PC-9 (cell line): ENCODE measurements around the gene TMEM238. TPM values are rescaled to one million over a fixed set of nuclear protein-coding genes. Genes with fewer than 3 reads are reported as not detected.

Source experiments
- BruUV-seq: library from RNA; stranded (reverse); fragments of 400-500 nt; replicated peaks from 2 replicates; lab custom pipeline; 2021; lab: Mats Ljungman, UMichigan
- CTCF ChIA-PET: fragments of 300-600 bp; sonication (Branson Sonifier 250); formaldehyde crosslinking; loops from one replicate; lab custom pipeline; 2022; ENCODE audit warnings: antibody characterized with exemption; lab: Charles Lee
- POLR2A ChIA-PET: fragments of 300-600 bp; sonication (Branson Sonifier 250); formaldehyde crosslinking; loops from one replicate; lab custom pipeline; 2022; ENCODE audit warnings: antibody characterized with exemption; ENCODE audit not compliant: unreplicated experiment; lab: Charles Lee
- DNase-seq, 2 experiments: peaks; one replicate each; pipeline versions ENCODE4 v3.0.0 to v3.0.0-alpha.2; 2015 to 2022; ENCODE audit warnings: mixed read lengths in 1 of 2
- H2AFZ ChIP-seq: fragments of 200-600 bp; sonication (generic); 2 replicates; pipeline ENCODE4 v1.8.1; 2017; ENCODE audit warnings: antibody characterized with exemption
- H3F3A ChIP-seq: fragments of 200-600 bp; sonication (generic); 2 replicates; pipeline ENCODE4 v1.8.1; 2017; ENCODE audit warnings: antibody characterized with exemption, mild to moderate bottlenecking, low read depth; ENCODE audit not compliant: insufficient read depth
- H3K27ac ChIP-seq: fragments of 200-600 bp; sonication (generic); 2 replicates; pipeline ENCODE4 v1.6.1; 2016; ENCODE audit warnings: mixed run types
- H3K27me3 ChIP-seq: fragments of 200-600 bp; sonication (generic); 2 replicates; pipeline ENCODE4 v1.6.1; 2016; ENCODE audit warnings: low read depth, mixed run types; ENCODE audit not compliant: insufficient read depth
- H3K36me3 ChIP-seq: fragments of 200-600 bp; sonication (generic); 2 replicates; pipeline ENCODE4 v1.6.1; 2016; ENCODE audit warnings: low read depth, mixed run types
- H3K4me1 ChIP-seq: fragments of 200-600 bp; sonication (generic); replicated peaks from 2 replicates; pipeline ENCODE4 v1.6.1; 2016; ENCODE audit warnings: mixed run types; ENCODE audit not compliant: insufficient read depth
- H3K4me2 ChIP-seq: fragments of 200-600 bp; sonication (generic); 2 replicates; pipeline ENCODE4 v1.6.1; 2017; ENCODE audit warnings: mixed run types
- H3K4me3 ChIP-seq: fragments of 200-600 bp; sonication (generic); 2 replicates; pipeline ENCODE4 v1.6.1; 2016; ENCODE audit warnings: mixed run types
- H3K79me2 ChIP-seq: fragments of 200-600 bp; sonication (generic); 2 replicates; pipeline ENCODE4 v1.6.1; 2017; ENCODE audit warnings: low read depth, mixed run types
- H3K9me2 ChIP-seq: fragments of 200-600 bp; sonication (generic); 2 replicates; pipeline ENCODE4 v1.8.1; 2017; ENCODE audit warnings: mild to moderate bottlenecking; ENCODE audit not compliant: insufficient read depth
- H3K9me3 ChIP-seq: fragments of 200-600 bp; sonication (generic); 2 replicates; pipeline ENCODE4 v1.8.1; 2016; ENCODE audit warnings: low read depth; ENCODE audit not compliant: insufficient read depth
- H4K20me1 ChIP-seq: fragments of 200-600 bp; sonication (generic); 2 replicates; pipeline ENCODE4 v1.8.1; 2017; ENCODE audit not compliant: insufficient read depth
- CTCF ChIP-seq: fragments of 200-600 bp; sonication (generic); conservative IDR thresholded peaks from 2 replicates; pipeline ENCODE4 v1.6.1; 2017; ENCODE audit warnings: mixed run types, antibody characterized with exemption, mild to moderate bottlenecking, moderate library complexity
- EZH2 ChIP-seq: fragments of 200-600 bp; sonication (generic); IDR thresholded peaks from 2 replicates; pipeline ENCODE4 v1.8.0; 2017; ENCODE audit warnings: antibody characterized with exemption, low read depth
- intact Hi-C: fragments of 100-400 bp; cut with micrococcal nuclease; formaldehyde crosslinking; loops from one replicate; pipeline ENCODE4 v1.10.0; 2022; ENCODE audit not compliant: unreplicated experiment
- total RNA-seq: library from RNA; stranded (reverse); gene quantifications from 2 replicates; pipeline ENCODE4 v1.2.3, GENCODE V29; 2021

TMEM238 gene
- total RNA-seq, 1 experiment from 2014 or later: 40.4 TPM

- Histone ChIP-seq H3K4me2 (no peak overlapping the region), H3K27ac (no peak overlapping the region), H3K9me2 (no peaks in the 10 kb centered on the region), H2AFZ (no peak overlapping the region), H3F3A (peaks cover 18% of the 10 kb centered on the region), H3K4me1 (peaks cover 6% of the 10 kb centered on the region; the same call in 1 of the 2 replicates), H3K36me3 (no peaks in the 10 kb centered on the region), H4K20me1 (no peaks in the 10 kb centered on the region), H3K9me3 (no peaks in the 10 kb centered on the region), H3K27me3 (peaks cover 5% of the 10 kb centered on the region), H3K4me3 (no peak overlapping the region), H3K79me2 (no peaks in the 10 kb centered on the region)
- BruUV-seq: no TSS peak
- ChIA-PET CTCF (no interaction called here), POLR2A (interaction anchor here (0.5 kb wide), 1 partner anchor 116 kb away, joined by 3 read pairs; no protein-coding TSS in a partner anchor)
- TF ChIP-seq EZH2 (no peak), CTCF (no peak)
- no peak for DNase-seq
- intact Hi-C loops: no loop called here
Measured at GRCh38 chr19:55358943-55359908, 24.9 kb downstream of the TMEM238 start.

GRCh38 chr19:55358493-55358892 lies 25.6 kb downstream of the TMEM238 start:
- POLR2A ChIA-PET: interaction anchor here (0.5 kb wide), 1 partner anchor 116 kb away, joined by 3 read pairs; no protein-coding TSS in a partner anchor
- no TSS peak for BruUV-seq
- no peak for TF ChIP-seq EZH2

GRCh38 chr19:55355213-55355821 lies 28.8 kb downstream of the TMEM238 start:
- TF ChIP-seq CTCF: no peak
- TF ChIP-seq EZH2: no peak
- ChIA-PET POLR2A (no interaction called here), CTCF (interaction anchor here (0.7 kb wide), 2 partner anchors 13 to 177 kb away, joined by 3 to 4 read pairs; no protein-coding TSS in a partner anchor)
- no peaks in the 10 kb centered on the region for H3K79me2 ChIP-seq
- H2AFZ ChIP-seq: no peak overlapping the region
- H3K4me2 ChIP-seq: 0 out of 2 replicates have a peak overlapping the region, but pooled peaks have one; percentile 11
- no peaks in the 10 kb centered on the region for H4K20me1 ChIP-seq
- peaks cover 39% of the 10 kb centered on the region for H3K4me1 ChIP-seq
- DNase-seq: no peak
- no TSS peak for BruUV-seq
- no peaks in the 10 kb centered on the region for H3K36me3 ChIP-seq
- no peak overlapping the region for H3K4me3 ChIP-seq
- intact Hi-C loops: no loop called here
- H3F3A ChIP-seq: peaks cover 36% of the 10 kb centered on the region
- no peaks in the 10 kb centered on the region for H3K9me3 ChIP-seq
- H3K27ac ChIP-seq: no peak overlapping the region
- peaks cover 5% of the 10 kb centered on the region for H3K27me3 ChIP-seq
- H3K9me2 ChIP-seq: no peaks in the 10 kb centered on the region

More at GRCh38 chr19:55358493-55358892, 25.6 kb downstream of the TMEM238 start:
- no peaks in the 10 kb centered on the region for H4K20me1 ChIP-seq
- peaks cover 9% of the 10 kb centered on the region for H3K4me1 ChIP-seq
- H3K4me3 ChIP-seq: no peak overlapping the region
- H3K36me3 ChIP-seq: no peaks in the 10 kb centered on the region
- no peaks in the 10 kb centered on the region for H3K79me2 ChIP-seq
- intact Hi-C loops: no loop called here
- H3K27me3 ChIP-seq: peaks cover 5% of the 10 kb centered on the region
- H2AFZ ChIP-seq: no peak overlapping the region
- H3K4me2 ChIP-seq: no peak overlapping the region
- H3K9me3 ChIP-seq: no peaks in the 10 kb centered on the region
- CTCF ChIA-PET: no interaction called here
- H3K9me2 ChIP-seq: no peaks in the 10 kb centered on the region
- DNase-seq: no peak
- H3F3A ChIP-seq: peaks cover 13% of the 10 kb centered on the region
- no peak overlapping the region for H3K27ac ChIP-seq
